GM21825 (cell line): ENCODE data around the gene DLGAP3.
"Not testable (repeated sequence)": the region's sequence is repeated elsewhere in the genome, so short reads cannot be mapped to it uniquely, and the experiment has no call there.

Experiments used
- ATAC-seq: cut with Tn5 transposase; IDR thresholded peaks from one replicate; pipeline ENCODE4 v1.9.1; 2021; ENCODE audit warnings: mild to moderate bottlenecking, moderate library complexity; ENCODE audit not compliant: unreplicated experiment

The DLGAP3 gene

GRCh38 chr1:34842952-34843371, 86.5 kb downstream of the DLGAP3 start:
- no peak for ATAC-seq

GRCh38 chr1:34842073-34842472, 87.4 kb downstream of the DLGAP3 start:
- no peak for ATAC-seq

DNA sequence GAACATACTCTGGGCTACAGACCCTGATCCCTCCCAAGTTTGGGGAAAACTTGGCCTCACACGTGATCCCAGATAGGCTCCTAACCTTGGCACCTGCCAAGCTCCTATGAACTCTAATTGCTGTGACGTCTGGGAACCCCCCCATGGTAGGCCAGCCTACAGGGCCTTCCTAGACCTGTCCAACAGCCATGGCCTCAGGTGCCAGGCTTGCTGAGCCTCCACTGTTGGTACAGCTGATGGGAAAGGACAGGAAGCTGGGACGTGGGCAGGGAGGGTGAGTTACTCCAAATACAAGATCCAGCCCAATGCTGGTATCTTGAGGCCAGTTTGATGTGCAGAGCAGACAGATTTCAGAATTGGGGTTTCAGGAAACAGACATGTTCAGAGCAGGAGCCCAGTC, 89.0 kb downstream of the DLGAP3 start:
- no peak for ATAC-seq

DNA sequence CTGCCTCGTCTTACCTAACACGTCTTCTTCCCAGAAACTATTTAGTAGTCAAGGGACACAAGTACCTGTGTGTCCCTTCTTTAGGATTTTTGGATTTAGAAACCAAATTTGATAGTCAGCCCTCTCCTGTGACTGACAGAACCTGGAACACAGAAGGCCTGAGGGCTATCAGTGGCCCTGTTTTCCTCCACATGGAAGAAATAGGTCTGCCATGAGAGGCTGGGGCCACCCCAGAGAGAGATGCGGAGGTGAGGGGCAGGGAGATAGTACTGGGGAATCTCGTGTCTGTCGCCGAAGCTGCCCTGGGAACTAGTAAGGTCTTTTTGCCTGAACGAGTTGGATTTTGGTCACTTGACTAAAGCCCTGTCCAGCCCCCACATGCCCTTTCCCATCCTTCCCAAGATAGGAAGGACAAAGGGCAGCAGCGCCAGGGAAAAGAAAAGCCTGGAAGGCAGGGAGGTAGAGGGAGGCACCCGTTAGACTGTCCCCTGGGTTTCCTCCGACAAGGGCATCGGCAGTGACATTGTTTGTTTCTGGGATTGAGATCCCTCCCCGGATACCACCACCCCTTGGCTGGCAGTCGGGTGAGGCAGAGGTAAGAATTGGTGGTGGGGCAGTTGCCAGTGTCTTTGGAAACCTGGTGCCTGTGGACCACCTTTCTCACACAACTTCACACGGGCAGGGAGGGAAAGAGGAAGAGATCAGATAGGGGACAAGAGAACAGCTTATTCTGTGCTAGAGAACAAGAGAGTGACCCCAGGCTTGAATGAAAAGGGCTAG, 89.7 kb downstream of the DLGAP3 start:
- ATAC-seq: no peak

GRCh38 chr1:34833711-34834110, 95.7 kb downstream of the DLGAP3 start:
- ATAC-seq: no peak

GRCh38 chr1:34831721-34832246, 97.7 kb downstream of the DLGAP3 start:
- no peak for ATAC-seq

DNA sequence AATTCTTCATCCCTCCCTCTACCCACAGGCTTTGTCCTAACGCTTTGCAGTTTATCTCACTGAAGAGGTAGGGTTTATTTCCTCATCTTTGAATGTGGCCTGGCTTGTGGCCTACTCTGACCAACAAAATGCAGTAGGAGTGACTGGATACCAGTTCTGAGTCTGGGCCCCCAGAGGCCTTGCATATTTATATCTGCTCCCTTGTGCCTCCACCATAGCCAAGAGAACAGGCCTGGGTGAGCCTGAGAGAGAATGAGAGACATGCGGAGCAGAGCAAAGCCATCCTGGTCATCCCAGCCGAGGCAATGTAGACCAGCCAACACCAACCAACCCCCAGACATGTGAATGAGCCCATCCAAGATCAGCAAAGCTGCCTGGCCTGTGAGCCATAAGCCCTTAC, 100.2 kb downstream of the DLGAP3 start:
- no peak for ATAC-seq

DNA sequence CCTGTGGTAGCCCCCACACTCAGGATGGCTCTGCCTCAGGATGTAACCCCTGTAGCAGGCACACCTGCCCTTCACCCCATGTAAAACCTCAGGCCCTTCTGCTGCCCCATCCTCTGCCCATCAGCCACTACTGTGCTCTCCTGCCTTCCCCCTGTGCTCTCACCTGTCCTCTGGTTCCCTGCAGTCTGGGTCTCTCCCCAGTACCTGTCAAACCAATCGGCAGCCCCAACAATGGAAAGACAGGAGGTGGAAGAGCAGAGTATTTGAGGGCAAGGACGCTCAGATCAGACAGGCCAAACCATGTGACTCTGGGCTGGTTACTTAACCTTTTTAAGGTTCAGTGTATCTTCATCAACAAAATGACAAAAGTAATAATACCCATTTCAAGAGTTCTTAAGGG, 100.8 kb downstream of the DLGAP3 start:
- ATAC-seq: no peak

DNA sequence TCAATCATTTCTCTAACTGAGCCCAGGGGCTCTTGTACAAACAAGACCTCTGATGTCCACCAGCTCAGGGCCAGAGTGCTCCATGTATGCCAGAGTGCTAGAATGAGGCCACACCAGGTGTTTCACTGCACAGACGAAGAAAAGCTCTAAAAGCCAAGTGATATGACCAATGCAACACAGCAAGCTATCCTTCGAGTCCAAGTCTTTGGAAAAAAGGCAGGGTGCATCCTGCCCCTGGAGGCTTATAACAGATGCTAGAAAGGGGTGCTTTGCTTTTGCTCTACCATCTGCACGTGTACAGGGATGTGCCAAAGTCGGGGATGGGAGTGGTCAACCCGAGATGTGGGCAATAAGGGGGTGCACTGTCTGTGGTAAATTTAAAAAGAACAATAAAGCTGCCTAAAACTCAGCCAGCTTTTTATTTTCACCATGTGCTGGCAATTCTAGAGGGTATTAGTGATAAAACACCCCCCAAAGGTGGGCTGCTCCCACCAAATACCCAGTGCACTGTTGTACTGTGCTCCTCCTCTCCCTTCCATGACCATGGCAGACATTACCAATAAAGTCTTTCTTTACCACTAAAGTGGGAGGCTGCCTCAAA, 102.0 kb downstream of the DLGAP3 start:
- no peak for ATAC-seq

GRCh38 chr1:34825455-34826091, 103.9 kb downstream of the DLGAP3 start:
- ATAC-seq: no peak

GRCh38 chr1:34824817-34825454, 104.5 kb downstream of the DLGAP3 start:
- ATAC-seq: no peak

- no peak for ATAC-seq
Measured at GRCh38 chr1:34822202-34822601, 107.2 kb downstream of the DLGAP3 start.

- not testable (repeated sequence) for ATAC-seq
Measured at GRCh38 chr1:34818862-34819261, 110.6 kb downstream of the DLGAP3 start.

DNA sequence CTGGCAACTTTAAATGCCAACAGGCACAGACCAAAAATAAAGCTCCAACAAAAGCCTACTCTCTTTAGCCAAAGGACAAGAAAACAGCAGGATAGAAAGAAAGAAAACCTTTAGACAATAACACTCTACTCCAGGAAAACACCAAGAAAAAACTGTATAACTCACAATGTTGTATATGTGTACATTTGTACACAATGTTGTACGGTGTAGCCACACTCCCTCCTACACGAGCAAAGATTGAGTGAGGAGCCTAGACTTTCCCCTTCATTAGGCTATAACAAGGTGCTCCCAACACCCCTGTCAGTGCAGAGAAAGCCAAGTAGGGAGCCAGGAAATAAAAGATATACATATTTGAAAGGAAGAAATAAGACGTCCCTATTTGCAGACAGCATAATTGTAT, 112.7 kb downstream of the DLGAP3 start:
- no peak for ATAC-seq

DNA sequence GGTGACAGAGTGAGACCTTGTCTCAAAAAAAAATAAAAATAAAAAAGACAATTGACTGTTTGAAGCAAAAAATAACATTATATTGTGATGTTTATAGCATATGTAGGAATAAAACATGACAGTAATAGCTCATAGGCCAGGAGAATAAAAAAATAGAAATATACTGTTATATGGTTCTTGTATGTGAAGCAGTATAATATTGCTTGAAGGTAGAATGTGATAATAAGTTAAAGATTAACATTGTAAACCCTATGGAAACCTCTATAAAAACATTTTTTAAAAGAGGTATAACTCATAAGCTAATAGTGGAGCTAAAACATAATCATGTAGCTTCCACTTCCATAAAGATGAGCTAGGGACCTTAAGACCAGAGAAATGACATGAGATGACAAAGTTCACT, 113.1 kb downstream of the DLGAP3 start:
- ATAC-seq: no peak
